Kidney (tissue), 14 donors: Measurements from ENCODE around the gene PIK3CB. TPM values are rescaled to one million over a fixed set of nuclear protein-coding genes. Genes with fewer than 3 reads are reported as not detected.

ENCODE experiments used
- DNase-seq, 5 donors: peaks; one replicate each; pipeline ENCODE4 v3.0.0-alpha.2; 2013 to 2020
- FAIRE-seq: peaks from 2 replicates; lab custom pipeline; 2012; peaks lifted over from hg19 to GRCh38; lab: Jason Lieb, UNC
- H3K27ac ChIP-seq, 2 donors: one replicate each; pipeline ENCODE4 v1.7.0; 2013; ENCODE audit warnings: low read depth in 2 of 2, low read length in 2 of 2, inconsistent platforms in 1 of 2
- H3K27me3 ChIP-seq: one replicate; pipeline ENCODE4 v1.7.1; 2013; ENCODE audit warnings: low read length, inconsistent platforms; ENCODE audit not compliant: control insufficient read depth, insufficient read depth
- H3K36me3 ChIP-seq, 3 donors: one replicate each; pipeline versions ENCODE4 v1.7.0 to v1.7.1; 2013; ENCODE audit warnings: low read length in 3 of 3, control low read depth in 1 of 3, inconsistent platforms in 1 of 3; ENCODE audit not compliant: insufficient read depth in 3 of 3, control insufficient read depth in 2 of 3
- H3K4me1 ChIP-seq, 3 donors: one replicate each; pipeline versions ENCODE4 v1.7.0 to v1.7.1; 2013; ENCODE audit warnings: low read length in 3 of 3, inconsistent platforms in 1 of 3, low read depth in 1 of 3; ENCODE audit not compliant: control insufficient read depth in 2 of 3, insufficient read depth in 2 of 3
- H3K4me3 ChIP-seq, 3 donors: one replicate each; pipeline versions ENCODE4 v1.7.0 to v1.8.1; 2013; ENCODE audit warnings: low read length in 3 of 3, control low read depth in 1 of 3, inconsistent platforms in 1 of 3
- H3K9ac ChIP-seq, 3 donors: one replicate each; pipeline versions ENCODE4 v1.7.0 to v1.7.1; 2013; ENCODE audit warnings: low read length in 3 of 3, control low read depth in 1 of 3, inconsistent platforms in 1 of 3
- H3K9me3 ChIP-seq, 3 donors: one replicate each; pipeline versions ENCODE4 v1.7.0 to v1.7.1; 2013; ENCODE audit warnings: low read length in 3 of 3, control low read depth in 1 of 3, inconsistent platforms in 1 of 3; ENCODE audit not compliant: control insufficient read depth in 2 of 3, insufficient read depth in 1 of 3
- CTCF ChIP-seq: IDR thresholded peaks from 3 replicates; pipeline ENCODE4 v1.5.1; 2012; ENCODE audit warnings: mild to moderate bottlenecking, moderate library complexity, borderline replicate concordance; ENCODE audit not compliant: insufficient read depth; ENCODE audit errors: extremely low read depth
- intact Hi-C: fragments of 100-400 bp; cut with DNase I; formaldehyde crosslinking; loops from one replicate; pipeline ENCODE4 v1.11.1; 2022
- polyA plus RNA-seq: library from polyadenylated mRNA; stranded (reverse); fragments of 350-450 nt; fragmentation: Illumina TruSeq; extraction: RNeasy Lipid Tissue Mini Kit (QIAGEN cat#74804); gene quantifications from one replicate; pipeline ENCODE4 v1.2.3, GENCODE V29; 2014; ENCODE audit warnings: low read depth, low replicate concordance; ENCODE audit not compliant: insufficient read depth
- total RNA-seq: library from RNA; stranded (reverse); fragmentation: NEBNext Ultra II Directional; extraction: Animal tissue kit (Norgen Biotek cat#: 25700); gene quantifications from one replicate; pipeline ENCODE4 v1.2.1, GENCODE V29; 2021
- donor health status: control.
- donor health status: control.
- donor health status: control.
- donor health status: control.
- donor health status: control.
- donor health status: DM: yes; HTN: yes; CAD: no.
- donor health status: Normal renal cell carcinoma (clear cell type).

The PIK3CB gene
- total and polyA plus RNA-seq, 2 donors from 2014 or later = 20.1 to 48.0 TPM

- Histone ChIP-seq H3K27ac (no peak overlapping the region), H3K27me3 (no peaks in the 10 kb centered on the region), H3K4me3 (no peak overlapping the region), H3K9me3 (no peaks in the 10 kb centered on the region), H3K9ac (no peak overlapping the region), H3K36me3 (peaks cover 2 to 5% (median 3%) of the 10 kb centered on the region in 3 donors), H3K4me1 (peaks cover 0 to 2% (median 0%) of the 10 kb centered on the region in 3 donors)
- TF ChIP-seq CTCF = no peak
- FAIRE-seq = no peak
- intact Hi-C loops = no loop called here
- peak in 2 of 5 donors; percentile 48 to 52 for DNase-seq
Measured at GRCh38 chr3:138686771-138687221, 147.9 kb downstream of the PIK3CB start.

DNA sequence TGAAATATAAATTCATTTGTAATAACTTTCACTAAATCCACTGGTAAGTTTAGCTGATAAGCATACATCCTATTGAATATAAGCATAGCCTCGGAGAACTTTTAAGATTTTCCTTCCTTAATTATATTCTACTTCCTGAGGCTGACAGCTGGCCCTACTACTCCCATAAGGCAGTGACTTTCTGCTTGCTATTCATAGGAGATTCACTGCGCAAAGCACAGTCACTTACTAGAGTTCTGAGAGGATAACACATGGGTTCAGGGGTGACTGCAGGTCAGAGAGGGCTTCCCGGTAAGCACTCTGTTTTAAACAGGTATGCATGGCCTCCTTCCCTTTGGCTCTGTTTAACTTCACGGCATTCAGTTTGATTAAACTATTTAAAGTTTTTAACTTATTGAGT, 150.3 kb downstream of the PIK3CB start:
- Histone ChIP-seq H3K36me3 (peaks cover 2 to 5% (median 3%) of the 10 kb centered on the region in 3 donors), H3K9me3 (no peaks in the 10 kb centered on the region), H3K4me3 (no peak overlapping the region), H3K4me1 (peaks cover 0 to 5% (median 0%) of the 10 kb centered on the region in 3 donors), H3K9ac (no peak overlapping the region), H3K27ac (no peak overlapping the region), H3K27me3 (no peaks in the 10 kb centered on the region)
- no peak for TF ChIP-seq CTCF
- intact Hi-C loops = no loop called here
- DNase-seq (no peak), FAIRE-seq (no peak)

DNA sequence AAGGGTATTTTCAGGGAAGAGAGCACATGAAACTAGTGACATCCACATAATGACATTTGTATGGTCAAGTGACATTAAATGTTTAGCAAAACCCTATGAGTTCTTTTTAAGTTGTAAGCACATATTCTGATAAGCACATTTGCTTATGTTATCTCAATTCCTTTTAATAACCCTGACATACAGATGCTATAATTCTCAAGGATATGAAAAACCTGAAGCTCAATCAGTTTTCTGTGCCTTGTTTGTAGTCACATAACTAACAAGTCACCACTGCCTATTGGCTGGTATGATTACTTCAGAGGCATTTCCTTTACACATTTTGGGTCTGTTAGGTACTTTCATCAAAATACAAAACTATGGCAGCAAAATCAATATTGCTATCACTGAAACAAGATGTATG, 152.1 kb downstream of the PIK3CB start:
- peaks cover 2 to 5% (median 2%) of the 10 kb centered on the region in 3 donors for H3K36me3 ChIP-seq
- peaks cover 0 to 2% (median 0%) of the 10 kb centered on the region in 3 donors for H3K4me1 ChIP-seq
- H3K9ac ChIP-seq = no peak overlapping the region
- FAIRE-seq (no peak), DNase-seq (no peak)
- no peak for TF ChIP-seq CTCF
- no peak overlapping the region for H3K27ac ChIP-seq
- H3K9me3 ChIP-seq = no peaks in the 10 kb centered on the region
- H3K4me3 ChIP-seq = no peak overlapping the region
- intact Hi-C loops = no loop called here
- H3K27me3 ChIP-seq = no peaks in the 10 kb centered on the region
